ENCODE data around the gene CPO.
"Not testable (repeated sequence)": the region's sequence is repeated elsewhere in the genome, so short reads cannot be mapped to it uniquely, and the experiment has no call there.

Gene CPO, protein sequence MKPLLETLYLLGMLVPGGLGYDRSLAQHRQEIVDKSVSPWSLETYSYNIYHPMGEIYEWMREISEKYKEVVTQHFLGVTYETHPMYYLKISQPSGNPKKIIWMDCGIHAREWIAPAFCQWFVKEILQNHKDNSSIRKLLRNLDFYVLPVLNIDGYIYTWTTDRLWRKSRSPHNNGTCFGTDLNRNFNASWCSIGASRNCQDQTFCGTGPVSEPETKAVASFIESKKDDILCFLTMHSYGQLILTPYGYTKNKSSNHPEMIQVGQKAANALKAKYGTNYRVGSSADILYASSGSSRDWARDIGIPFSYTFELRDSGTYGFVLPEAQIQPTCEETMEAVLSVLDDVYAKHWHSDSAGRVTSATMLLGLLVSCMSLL

DNA sequence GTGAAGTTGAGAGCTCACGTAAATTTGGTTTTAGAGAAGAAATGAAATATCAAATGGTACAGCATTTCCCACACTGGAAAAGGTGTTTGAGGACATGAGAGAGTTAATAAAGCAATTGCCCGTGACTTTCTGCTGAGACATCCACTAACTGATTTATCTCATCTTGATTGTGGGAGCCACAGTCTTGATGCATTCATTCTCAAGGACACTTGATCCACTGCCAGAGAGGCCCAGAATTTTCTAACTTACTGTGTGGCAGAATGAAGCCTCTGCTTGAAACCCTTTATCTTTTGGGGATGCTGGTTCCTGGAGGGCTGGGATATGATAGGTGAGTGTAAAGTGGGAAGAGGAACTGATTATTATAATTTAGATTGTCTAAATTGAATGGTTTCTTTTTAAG lies at the start of gene CPO:
Gene CPO (plus strand): TSS at position 179 of the 400 bp plus-strand sequence. CDS start 82 bp downstream, at position 261.
- DNase-seq: no peak

DNA sequence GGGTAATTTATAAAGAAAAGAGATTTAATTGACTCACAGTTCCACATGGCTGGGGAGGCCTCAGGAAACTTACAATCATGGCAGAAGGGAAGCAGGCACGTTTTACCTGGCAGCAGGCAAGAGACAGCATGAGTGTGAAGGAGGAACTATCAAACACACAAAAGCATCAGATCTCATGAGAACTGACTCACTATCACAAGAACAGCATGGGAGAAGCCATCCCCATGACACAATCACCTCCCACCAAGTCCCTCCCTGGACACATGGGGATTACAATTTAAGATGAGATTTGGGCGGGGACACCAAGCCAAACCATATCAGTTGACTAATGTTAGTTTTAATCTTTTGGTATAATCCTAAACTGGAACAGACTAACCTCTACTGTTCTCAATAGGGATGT lies 49.1 kb upstream of the CPO start:
- DNase-seq: no peak

DNA sequence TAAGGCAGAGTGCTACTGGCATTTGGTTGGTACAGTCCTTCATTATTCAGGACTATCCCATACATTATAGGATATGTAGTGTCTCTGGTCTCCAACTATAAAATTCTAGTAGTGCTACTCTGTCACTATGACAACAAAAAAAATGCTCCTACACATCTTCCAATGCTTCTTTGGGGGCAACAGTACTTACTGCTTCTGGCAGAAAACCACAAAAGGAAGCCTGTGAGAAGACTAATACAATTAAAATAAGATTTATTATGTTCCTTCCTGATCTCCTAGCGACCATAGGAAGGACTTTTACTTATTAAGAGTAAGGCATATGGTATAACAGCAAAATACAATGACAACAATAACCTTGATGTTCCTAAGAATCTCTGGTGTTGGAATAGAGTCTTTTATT lies 48.4 kb upstream of the CPO start:
- no peak for DNase-seq

DNA sequence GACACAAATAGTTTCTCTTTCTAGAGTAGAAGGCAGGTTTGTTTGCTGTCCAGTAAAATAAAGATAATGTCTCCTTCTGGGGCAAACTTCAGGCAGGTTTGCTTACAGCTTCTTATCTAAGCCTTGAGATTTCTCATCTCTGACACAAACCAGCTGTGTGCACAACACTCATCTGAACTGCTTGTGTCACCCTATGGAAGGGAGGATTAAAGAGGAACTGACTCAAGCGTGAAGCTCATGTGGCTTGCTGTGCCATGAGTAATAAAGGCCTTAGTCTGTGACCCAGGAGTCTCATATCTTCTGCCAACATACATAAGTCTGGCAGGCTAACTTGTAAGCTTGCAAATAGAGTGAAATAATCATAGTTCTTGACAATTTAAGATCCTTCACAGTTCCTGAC lies 24.2 kb upstream of the CPO start:
- no peak for DNase-seq

DNA sequence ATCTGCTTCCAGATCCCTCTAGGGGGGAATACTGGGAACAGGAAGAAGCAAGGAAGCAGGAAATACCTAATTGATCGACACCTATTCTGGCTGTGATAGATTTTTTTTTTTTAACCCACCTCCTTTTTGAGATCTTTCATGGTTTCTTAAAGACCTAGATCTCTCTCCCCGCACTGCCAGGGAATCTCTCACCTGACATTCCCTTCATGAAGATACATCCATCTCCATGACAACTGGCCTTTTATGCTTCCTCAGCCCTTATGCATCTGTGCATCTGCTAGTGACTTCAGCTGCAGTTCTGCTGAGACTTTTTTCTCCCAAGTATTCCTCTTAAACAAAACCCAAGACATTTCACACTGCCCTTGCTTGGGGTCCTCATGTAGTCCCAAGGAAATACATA lies 21.1 kb upstream of the CPO start:
- no peak for DNase-seq

DNA sequence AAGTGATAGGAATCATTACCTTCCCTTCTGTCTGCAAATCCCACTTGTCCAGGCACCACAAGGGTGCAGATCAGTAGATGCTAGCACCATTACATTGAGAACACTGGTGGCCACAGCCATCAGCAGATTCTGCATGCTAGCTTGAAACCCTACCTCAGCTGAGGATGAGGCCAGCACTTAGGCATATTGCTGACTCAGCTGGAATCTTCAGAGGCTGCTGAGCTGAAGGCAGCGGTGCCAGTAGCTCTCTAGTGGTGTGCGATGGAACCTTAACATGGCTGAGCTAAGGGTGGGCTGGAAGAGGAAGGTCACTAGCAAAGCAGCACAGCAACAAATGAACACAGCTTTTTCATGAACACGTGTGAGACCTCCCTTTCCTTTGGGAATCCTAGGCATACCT lies 19.0 kb upstream of the CPO start:
- DNase-seq: no peak

DNA sequence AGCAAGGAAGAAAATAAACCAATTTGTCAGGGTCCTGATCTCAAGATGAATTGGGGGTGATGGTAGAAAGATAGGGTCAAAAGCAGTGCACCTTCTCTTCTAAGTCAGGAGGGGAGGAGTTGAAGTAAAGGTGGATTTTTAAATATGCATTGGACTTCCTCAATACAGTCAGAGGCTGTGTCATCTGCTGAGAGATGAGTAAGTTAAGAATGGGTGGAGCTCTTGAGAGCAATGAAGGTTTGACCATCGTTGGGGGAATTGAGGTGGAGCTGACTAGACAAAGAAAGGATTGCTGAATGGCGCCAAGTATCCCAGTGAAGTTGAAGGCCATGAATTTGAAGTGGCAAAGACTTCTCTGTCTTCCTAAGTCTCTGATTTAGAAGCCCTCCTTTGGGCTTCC lies 18.4 kb upstream of the CPO start:
- no peak for DNase-seq

DNA sequence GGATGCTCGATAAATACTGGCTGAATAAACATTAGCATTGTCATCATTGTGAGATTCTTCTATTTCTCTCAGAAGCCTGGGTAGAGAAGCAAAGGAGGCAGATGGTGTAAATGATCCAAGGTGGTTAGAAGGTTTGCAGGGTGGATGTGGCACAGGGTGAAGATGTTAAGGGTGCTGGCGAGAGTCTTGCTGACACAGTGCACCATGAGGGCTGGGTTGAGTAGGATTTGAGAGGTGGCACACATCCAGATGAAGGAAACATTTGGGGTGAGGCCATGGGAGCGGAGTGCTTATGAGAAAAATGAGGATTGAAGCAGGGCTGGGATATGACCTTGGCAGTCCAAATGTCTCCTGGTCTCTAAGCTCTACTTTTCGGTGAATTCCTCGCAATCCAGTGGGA lies 17.8 kb upstream of the CPO start:
- no peak for DNase-seq

DNA sequence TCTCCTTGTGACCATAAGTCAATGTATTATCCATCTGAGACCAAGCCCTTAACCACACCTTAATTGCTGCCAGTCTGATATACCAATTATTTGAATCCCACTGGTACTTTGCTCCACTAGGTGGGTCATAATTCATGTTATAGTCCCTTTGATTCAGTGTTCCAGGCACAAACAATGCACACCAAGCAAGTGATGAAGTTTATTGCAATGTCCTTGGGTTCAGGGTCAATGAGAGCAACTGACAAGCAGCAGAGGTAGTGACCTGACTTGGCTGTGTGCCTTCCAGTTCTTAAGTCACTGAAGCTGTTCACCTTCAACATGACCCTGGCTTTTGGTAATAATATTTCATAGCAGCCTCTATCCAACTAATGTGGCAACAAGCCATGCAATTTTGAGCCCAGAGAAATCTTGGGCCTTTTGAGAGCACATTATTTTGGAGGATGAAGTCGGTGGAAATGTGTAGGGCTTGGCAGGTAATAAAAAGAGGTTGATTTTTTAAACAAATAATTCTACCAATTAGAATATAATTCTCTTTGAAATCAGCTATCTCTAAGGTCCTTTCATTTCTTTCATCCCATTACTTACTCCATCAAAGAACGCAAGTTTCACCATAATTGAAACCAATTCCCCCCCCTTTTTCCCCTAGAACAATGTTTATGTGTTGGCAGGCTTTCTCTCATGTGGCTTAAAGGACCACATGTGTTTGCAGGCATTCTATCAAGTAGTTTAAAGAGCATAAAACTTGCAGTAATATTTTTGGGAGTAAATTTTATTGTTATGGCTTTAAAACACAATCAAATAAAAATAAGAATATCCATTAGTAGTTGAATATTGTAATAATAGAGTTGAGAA lies 3.1 kb upstream of the CPO start:
- DNase-seq: no peak

DNA sequence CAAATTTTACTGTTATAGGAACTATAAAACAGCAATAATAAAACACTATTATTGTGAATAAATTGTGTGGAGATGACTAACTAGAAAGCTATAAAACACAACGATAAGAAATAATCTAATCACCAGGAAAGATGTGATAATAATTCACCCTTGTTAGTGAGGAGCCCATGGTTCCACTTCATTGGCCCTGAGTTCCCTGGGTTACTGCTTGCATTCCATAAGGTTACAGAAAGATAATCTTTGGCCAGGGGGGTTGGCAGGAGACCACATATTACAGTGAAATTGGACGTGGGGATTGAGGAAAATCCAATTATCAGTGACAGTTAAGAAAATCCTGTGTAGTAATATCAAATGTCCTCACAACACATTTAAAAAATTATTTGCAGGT lies 2.5 kb upstream of the CPO start:
- DNase-seq: no peak

DNA sequence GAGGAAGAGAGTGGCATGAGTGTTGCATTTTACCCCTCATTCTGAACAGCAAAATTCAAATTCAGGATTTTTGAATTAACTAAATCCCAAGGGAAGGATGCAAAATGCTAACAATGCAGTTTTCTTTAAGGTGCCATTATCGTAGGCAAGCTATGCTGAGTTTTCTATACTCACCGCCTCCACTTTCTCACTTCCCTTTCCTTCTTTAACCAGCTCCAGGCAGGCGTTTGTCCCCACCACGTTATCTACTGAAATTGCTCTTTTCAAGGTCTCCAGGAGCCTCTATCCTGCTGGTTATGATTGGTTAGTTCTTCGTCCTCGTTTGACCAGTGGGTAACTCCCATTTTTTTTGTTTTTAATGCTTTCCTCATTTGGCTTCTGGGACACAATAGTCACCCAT lies 1.8 kb upstream of the CPO start:
- no peak for DNase-seq

DNA sequence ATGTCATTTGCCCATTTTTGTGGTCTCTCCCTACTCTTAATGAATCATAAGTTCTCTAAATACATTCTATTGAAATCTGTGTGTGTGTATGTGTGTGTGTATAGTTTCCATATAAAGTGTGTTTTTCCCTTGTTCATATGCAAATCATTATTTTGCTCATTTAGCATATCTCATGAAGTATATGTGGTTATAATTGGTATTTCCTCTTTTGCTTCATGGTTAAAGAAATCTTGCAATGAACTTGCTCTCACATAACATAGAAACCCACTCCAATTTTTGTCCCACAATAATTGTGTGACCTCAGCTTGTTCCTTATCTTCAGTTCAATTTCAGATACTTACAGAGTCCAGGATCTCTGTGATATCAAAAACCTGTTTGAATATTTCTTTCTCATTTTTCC lies 1.2 kb downstream of the CPO start:
- DNase-seq: no peak

DNA sequence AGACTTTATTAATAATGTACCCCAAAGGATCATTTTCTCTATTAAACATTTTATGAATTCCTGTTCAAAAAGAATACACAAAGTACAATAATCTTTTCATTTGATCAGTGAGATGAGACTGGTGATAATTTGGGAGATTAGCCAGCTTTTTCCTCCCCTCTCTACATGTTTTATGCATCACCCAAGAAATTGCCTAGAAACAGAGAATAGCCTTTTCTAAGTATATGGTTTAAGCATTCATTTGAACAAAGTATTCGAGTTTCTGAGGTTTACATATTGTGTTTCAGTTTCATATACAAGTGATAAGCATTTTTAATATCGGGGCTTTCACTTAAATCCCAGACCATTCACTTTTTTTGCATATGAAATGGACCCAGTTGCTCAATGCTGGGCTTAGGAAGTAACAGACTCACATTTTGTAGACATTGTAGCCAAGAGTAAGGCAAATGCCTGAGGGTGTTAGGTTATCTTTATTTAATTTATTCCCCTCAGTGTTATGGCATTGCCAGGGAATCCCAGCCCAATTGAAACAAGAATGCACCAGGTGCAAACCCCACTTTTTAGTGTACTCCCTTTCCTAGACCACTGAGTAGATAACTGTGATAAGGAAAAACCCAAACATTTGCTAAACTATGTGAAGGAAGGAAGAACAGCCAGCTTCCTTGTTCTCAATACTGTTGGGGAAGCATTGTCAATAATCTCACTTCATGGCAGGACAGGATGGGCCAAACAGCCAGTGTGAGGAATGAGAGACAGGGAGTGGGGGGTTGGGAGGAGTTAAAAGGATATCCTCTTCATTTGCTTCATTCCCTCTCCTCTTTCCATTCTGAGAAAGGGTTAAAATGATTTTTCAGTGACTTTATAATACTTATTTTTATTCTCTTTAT lies 3.5 kb downstream of the CPO start:
- DNase-seq: no peak

DNA sequence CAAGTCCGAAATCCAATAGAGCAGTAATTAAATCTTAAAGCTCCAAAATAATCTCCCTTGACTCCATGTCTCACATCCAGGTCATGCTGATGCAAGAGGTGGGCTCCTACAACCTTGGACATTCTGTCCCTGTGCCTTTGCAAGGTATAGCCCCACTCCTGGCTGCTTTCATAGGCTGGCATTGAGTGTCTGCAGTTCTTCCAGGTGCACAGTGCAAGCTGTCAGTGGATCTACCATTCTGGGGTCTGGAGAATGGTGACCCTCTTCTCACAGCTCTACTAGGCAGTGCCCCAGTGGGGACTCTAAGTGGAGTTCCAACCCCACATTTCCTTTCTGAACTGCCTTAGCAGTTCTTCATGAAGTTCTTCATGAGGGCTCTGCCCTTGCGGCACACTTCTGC lies 14.1 kb downstream of the CPO start:
- not testable (repeated sequence) for DNase-seq

DNA sequence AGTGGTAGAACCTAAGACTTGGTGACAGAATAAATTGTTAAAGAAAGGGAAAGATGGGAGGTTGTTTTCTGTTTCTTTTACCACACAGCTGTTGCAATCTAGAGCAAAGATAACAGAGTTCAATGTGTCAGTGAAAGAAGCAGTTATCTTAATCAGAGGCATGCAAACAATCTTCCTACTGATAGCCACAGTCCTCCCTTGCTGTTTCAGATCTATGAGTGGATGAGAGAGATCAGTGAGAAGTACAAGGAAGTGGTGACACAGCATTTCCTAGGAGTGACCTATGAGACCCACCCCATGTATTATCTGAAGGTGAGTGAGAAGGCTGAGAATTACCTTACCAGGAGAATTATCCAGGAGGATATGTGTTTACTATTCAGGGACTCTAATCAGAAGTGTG lies 15.9 kb downstream of the CPO start:
- DNase-seq: no peak

DNA sequence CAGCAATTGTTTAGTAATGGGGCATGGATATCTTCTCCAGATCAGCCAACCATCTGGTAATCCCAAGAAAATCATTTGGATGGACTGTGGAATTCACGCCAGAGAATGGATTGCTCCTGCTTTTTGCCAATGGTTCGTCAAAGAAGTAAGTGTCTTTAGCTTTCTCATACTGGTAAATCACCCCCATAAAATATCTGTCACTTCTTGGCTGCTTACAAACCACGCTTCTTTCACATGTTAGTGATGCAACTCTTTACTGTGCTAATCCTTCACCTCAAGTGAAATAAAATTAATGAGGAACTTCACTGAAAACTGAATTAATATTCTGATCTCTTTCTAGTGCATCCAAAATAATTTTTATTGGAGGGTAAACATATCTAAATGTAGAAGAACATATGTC lies 18.9 kb downstream of the CPO start:
- DNase-seq: no peak

DNA sequence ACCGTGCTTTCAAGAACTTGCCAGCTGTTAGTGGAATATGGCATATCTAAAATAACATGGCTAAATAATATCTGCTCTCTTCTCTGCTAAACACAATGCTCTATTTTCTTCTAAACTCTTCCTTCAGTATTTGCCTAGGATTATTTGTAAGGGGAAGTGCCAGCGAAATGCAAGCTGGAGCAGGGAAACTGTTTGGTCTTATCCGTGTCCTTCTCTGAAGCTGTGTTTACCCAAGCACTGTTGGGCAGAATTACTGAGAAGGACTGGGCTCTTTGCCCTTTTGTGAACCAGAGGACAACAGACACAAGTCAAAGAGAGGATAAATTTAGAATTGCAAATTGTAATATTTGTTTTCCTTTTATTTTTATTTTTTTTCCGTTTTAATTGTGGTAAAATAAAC lies 23.6 kb downstream of the CPO start:
- no peak for DNase-seq

DNA sequence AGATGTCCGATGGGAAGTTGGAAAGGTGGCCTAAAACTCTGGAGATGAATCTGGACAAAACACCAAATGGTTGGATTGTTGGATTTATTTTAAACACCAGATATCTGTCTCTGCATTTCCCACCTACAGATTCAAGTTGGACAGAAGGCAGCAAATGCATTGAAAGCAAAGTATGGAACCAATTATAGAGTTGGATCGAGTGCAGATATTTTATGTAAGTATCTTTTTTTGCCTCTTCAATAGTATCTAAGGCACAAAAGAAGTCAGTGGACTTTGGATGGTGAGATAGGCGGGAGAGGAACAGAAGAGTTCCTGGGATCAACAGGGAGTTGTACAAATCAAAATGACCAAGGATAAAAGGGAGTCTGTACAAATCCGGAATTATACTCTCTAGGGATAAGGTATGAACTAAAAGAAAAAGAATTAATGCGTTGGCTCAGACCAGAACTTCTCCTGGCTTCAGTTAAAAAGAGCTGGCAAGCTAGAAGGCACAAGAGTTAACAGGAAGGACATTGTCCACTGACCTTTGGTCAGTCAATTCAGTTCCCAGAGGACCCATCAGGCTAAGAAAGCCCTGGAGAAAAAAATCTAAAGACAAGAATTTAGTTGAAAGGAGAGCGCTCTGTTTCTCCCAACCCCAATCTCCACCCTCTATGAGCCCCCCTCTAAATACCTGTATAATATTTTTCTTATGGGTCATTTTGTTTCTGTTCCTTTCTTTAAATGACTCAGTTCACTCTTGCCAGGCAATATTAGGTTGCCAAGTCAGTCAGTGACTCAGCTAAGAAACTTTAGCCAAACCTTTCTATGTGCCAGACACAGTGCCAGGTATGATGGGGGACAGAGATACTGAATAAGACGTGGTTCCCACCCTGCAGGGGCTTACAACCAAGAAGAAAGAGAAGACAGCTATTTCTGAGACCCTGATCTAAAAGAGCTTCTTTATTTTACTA lies 29.1 kb downstream of the CPO start:
- no peak for DNase-seq

DNA sequence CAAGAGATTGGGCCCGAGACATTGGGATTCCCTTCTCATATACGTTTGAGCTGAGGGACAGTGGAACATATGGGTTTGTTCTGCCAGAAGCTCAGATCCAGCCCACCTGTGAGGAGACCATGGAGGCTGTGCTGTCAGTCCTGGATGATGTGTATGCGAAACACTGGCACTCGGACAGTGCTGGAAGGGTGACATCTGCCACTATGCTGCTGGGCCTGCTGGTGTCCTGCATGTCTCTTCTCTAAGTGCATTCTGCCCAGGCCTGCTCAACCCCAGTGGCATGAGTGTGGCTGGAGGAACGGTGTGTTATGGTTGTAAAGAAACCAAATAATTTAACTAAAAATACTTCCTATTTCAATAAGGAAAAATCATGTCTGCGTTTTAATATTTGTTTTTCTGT lies 29.9 kb downstream of the CPO start:
- DNase-seq: no peak

DNA sequence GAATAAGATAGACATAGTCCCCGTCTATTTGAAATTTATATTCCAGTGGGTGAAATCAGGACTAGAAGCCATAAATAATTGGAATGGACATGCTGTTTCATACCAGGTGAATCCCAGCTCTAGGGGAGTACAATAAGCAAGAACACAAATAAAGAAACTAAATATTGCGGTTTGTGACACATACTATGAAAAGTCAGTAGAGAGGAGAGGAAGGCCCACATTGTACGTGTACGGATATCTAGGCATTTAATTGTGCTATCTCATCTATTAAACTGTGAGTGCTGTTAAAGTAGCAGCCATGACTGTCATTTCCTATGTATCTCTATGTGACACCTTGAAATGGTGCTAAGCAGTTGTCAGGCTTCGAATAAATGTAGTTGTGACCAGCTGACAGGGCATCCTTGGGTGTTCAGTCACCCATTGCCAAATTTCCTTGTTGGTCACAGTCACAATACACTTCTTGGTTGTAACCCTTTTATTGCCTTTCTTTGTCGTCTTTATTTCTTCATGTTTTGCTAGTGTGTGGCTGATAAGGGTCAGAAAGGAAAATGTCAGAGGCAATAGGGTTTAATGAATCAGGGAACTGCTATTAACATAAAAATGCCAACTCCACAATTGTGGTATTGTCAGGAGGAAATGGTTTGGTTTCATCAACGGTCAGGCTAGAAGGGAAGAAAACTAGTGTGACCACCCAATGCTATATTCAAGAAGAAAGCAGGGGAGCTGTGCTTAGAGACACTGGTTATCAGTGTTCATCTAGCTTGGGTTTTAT lies 31.5 kb downstream of the CPO start:
- DNase-seq: no peak

DNA sequence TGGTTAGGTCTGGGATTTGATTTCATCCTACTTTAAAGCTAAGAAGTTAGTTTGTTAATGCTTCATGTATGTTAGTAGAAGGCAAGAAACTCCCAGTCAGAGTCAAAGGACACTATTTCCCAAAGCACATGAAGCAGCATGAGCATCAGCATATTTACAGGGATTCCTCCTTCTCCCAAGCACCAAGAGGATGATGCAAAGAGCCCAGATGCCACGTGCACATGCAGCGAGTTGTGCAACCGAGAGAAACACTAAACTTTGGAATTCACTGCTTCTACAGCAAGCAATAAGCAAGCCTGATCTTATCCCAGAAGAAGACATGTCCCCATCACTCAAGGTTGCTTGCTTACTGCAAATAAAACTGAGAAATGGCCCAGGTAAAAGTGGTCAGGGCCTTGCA lies 32.5 kb downstream of the CPO start:
- no peak for DNase-seq
